Activated gamma-delta T cell treated with anti-CD3 and anti-CD28 coated beads, Interleukin-2, amount 50 U/mL, for 16 hours (primary cell): Measurements from ENCODE around the gene NECAB3.
"Not testable (repeated sequence)": the region's sequence is repeated elsewhere in the genome, so short reads cannot be mapped to it uniquely, and the experiment has no call there.

Experiments
- DNase-seq: peaks from one replicate; pipeline ENCODE4 v3.0.0-alpha.2; 2020; ENCODE audit warnings: low read depth

The NECAB3 gene

DNA sequence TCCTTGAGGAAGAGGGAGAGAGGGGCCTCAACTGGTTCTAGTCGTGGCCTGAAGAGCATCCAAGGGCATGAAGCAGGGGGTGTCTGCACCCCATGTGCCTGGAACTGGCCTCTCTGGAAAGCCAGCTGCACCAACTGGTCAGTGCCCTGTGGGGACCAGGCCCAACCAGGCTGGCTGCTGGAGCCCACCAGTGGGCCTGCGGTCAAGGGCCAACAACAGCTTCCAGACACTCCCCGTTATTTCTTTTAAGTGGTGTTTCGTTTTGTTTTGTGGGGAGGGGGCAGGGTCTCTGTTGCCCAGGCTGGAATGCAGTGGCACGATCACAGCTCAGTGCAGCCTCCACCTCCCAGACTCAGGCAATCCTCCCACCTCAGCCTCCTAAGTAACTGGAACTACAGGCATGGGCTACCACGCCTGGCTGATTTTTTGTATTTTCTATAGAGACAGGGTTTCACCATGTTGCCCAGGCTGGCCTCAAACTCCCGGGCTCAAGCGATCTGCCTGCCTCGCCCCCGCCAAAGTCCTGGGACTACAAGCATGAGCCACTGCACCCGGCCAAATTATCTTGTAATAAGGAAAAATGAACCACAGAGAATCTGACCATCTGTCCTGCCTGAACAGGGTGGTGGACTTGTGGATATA is 24.0 kb downstream of the NECAB3 start:
- no peak for DNase-seq

DNA sequence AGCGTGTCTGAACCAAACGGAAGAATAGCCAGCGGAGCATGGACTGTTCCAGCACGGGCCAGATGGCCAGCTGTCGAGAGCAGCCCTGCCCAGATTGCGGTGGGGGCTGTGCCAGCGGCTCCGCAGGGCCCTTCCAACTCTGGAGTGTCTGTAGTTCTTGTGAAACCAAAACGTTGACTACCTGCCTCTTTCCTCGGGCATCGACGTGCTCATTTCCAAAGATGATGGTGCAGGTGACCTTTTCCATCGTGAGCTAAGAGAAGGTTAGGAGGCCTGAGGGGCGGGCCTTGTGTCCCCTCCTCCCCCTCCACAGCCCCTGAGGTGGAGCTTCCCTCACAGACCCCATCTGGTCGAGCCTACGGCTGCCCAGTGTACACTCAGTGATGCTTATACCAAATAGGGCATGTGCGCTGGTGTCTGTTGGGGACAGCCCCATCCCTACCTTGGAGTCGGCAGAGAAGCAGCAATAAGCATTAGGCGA is 25.0 kb downstream of the NECAB3 start:
- no peak for DNase-seq

DNA sequence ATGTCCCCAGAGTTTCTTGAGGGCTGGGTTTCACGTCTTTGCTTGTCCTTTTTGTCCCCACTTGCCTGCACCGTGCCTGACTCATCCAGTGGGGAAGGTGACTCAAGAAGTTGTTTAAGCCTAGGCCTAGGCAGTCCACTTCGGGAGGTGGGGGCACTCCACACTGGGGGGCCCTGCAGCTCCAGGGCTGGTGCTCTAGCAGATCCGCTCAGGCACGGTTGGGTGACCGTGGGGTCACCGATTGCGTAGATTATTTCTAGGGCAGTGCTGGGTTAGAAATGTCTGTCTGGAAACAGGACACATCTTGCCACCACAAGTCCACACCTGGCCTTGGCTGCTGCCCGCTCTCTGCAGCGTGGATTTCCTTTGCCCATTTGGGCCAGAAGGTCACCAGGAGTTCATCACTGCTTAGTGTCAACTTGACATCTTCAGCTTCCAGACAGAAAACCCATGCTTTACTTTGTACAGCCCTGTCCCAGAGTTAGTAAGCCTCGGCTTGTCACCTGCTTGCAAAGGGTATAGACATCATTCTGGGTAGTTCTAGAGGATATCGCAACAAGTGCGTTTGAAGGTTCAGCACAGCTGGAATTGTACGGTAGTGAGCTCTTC is 25.7 kb downstream of the NECAB3 start:
- no peak for DNase-seq

DNA sequence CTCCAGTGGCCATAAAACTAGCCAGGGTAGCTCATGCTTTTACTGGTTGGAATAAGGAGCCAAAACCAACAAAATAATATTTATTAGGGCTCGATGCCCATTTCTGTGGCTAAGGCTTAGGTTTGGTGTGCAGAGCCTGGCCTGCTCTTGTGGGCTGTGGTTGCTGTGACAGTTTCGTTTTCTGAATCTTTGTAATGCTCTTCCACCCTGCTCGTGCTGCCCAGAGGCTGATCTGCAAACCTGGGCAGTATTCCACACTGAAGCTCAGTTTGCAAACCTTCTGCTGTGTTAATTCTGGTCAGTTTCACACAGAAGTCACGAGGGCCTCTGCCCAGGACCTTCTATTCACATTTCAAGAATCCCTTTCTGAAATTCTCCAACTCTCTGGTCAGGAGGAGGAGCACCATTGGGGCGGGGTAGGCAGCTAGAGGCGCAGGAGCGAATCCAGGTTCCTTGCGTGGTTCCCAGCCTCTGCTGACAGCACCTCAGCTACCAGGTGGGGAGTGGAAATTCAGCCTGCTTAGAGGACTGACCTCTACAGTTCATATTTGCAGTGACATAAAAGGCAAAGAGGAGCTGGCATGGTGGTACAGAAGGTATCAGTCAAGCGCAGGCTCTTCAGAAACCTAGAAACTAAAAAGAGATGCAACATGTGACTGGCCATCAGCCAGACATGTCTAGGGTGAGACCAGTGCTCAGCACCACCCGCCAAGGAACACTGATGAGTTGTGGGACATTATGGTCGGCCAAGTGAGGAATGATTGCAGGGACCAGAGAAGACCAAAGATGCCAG is 26.4 kb downstream of the NECAB3 start:
- DNase-seq: no peak

DNA sequence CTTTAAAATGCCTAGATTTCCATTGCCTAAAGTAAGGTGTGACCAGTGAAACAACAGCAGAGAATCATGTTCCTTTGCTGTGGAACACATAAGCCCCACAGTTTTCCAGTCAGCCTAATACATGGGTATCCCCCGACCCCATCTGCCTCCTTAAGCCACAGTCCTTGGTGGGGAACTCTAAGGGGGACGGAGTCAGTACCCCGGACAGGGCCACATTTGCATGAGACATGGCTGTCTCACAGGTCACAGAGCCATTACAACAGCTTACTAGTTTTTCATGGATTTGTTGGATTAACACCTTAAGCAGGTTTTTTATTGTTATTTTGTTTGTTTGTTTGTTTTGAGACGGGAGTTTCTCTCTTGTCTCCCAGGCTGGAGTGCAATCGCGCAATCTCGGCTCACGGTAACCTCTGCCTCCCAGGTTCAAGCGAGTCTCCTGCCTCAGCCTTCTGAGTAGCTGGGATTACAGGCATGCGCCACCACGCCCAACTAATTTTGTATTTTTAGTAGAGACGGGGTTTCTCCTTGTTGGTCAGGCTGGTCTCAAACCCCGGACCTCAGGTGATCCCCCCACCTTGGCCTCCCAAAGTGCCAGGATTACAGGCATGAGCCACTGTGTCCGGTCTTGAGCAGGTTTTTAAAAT is 27.1 kb downstream of the NECAB3 start:
- DNase-seq: not testable (repeated sequence)

DNA sequence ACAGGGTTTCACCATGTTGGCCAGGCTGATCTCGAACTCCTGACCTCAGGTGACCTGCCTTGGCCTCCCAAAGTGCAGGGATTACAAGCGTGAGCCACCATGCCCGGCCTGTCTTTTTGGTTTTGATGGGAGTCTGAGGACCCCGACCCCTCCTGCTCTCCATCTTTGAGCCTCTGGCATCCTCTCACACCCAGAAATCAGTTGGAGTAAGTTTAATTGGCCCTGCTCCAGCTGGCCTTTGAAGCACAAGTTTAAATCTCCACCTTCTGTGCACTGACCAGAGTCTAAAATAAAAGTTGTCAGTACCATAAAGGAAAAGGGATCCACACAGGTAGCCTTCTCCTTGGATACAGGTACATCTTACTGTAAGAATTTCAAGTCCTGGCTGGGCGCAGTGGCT is 28.0 kb downstream of the NECAB3 start:
- no peak for DNase-seq

DNA sequence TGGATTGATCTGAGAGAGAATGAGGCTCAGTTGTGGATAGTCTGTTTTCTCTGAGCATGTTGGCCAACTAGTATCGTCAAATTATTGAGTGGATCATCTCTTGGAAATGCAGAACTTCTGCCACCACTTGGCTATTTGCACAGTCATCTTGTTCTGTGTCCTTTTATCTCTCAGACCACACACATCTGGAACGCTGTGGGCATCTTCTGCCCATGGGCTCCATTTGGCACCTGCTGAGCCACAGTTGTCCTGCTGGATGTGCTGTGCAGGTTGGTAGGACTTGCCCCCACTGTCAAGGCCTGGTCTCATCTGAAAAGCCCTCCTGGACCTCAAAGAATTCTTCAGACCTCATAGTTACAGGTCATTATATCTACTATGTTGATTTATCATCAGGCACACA is 28.8 kb downstream of the NECAB3 start:
- no peak for DNase-seq

DNA sequence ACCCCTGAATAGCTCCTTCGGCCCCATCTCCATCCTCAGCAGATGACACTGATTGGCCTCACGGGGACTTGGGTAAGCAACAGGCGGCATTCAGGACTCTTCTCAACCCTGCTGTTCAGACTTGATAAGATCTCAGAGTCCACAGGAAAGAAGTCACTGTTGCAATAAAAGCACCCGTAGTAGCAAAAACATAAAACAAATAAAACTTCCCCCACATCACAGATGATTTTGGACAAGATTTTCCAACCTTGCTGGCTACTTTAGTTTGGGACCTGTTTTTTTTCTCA is 29.2 kb downstream of the NECAB3 start:
- no peak for DNase-seq

DNA sequence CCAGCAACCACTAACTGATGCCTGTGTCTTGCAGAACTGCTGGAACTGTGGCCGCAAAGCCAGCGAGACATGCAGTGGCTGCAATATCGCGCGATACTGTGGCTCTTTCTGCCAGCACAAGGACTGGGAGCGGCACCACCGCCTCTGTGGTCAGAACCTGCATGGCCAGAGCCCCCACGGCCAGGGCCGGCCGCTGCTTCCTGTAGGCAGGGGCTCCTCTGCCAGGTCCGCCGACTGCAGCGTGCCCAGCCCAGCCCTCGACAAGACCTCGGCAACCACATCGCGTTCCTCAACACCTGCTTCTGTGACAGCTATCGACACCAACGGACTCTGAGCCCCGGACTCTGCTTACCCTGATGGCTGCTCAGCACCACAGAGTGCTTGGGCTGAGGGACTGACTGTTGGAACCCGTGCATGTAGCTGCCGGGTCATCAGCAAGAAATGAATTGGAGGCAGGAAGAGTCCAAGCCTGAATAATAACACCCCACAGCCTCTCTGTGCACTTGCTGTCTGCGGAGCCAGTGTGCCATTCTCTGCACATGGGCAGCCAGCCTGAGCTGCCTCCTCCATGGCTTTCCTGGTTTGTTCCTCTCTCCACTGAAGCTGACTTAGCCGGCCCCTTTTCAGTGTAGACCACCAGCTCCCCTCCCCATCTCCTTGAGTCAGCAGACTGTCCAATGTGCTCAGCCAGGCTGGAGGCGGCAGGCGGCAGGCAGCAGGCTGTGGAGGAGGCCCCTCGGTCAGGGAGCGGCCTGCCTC is 29.7 kb downstream of the NECAB3 start:
- DNase-seq: no peak

DNA sequence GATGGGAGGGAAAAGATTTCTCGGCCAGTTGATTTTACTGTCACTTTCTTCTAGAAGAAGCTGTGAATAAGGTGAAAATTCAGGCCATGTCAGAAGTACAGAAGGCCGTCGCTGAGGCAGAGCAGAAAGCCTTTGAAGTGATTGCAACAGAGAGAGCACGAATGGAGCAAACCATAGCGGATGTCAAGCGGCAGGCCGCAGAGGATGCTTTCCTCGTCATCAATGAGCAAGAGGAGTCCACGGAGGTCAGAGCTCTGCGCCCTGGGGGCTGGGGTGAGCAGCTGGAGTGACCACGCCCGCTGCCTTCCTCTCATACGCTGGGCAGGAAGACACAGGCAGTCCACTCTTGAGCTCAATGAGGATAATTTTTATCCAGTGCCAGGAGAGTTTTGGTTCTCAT is 33.9 kb downstream of the NECAB3 start:
- no peak for DNase-seq

DNA sequence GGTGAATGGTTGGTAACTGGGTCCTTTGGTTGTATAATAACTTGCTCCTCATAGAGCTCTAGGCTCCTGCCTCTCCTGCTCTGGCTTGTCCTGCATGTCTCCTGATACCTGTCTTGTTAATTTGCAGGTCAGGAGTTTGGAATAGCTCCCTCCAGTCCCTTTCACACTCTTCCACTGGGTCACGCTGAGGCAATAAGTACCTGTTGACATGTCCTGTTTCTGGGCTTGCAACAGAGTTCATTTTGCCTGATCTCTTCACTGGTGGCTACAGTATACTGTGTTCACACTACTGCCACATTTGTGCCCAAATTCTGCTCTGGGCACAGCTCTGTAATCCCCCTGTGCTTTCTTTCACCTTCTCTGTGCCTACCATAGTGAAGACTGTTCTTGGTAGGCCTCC is 37.5 kb downstream of the NECAB3 start:
- no peak for DNase-seq

DNA sequence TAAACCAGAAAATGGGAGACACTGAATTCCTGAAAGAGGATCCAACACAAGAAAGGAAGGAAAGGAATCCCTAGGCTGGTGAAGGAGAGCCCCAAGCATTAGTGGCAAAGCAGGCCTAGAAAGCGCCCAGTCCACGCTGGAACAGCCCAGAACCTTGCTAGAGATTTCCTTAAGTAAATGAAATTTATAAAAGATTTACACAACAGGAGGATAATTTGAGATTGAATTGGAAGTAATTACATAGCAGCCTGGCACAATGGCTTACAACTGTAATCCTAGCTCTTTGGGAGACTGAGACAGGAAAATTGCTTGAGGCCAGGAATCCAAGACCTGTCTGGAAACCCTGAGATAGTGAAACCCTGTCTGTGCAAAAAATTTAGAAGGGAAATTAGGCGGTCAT is 38.9 kb downstream of the NECAB3 start:
- DNase-seq: no peak

DNA sequence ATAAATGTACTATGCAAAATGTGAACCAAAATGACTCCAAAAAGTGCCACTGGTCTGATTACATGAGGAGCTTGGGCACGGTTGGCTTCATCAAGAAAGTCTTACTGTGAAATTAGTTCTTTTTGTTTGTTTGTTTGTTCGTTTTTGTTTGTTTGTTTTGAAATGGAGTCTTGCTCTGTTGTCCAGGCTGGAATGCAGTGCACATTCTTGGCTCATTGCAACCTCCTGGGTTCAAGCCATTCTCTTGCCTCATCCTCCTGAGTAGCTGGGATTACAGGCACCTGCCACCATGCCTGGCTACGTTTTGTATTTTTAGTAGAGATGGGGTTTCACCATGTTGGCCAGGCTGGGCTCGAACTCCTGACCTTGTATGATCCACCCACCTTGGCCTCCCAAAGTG is 42.3 kb downstream of the NECAB3 start:
- DNase-seq: not testable (repeated sequence)

DNA sequence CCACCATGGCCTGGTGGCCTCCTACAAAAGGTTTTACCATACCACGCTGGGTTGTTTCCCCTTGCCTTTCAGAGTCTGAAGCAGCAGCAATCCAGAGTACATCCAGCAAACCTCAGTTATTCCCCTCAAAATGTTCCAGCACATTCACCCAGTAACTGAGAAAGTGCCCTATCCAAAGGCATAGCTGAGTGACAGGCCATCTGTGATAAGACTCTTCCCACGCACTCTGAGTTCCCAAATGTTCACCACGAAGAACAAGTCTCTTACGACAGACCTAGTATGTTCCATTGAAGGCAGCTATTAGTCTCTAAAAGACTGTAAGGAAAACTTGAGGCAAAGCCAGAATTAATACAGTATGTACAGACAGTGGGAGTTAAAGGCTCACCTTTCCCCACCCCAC is 43.7 kb downstream of the NECAB3 start:
- DNase-seq: no peak

DNA sequence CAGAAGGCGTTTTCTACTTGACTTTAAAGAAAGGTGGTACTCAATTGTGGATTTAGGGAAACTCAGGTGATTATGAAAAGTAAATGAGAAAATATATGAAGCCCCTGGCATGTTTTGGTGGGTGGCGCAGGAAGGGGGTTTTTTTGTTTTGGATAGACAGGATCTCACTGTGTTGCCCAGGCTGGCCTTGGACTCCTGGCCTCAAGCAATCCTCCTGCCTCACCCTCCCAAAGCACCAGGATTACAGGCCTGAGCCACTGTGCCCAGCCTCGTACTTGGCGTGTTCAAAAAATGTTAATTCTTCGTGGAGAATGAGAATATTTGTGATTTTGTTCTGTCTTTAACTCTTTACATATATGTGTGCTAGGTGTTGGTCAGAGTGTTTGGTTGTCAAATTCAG is 44.2 kb downstream of the NECAB3 start:
- no peak for DNase-seq

DNA sequence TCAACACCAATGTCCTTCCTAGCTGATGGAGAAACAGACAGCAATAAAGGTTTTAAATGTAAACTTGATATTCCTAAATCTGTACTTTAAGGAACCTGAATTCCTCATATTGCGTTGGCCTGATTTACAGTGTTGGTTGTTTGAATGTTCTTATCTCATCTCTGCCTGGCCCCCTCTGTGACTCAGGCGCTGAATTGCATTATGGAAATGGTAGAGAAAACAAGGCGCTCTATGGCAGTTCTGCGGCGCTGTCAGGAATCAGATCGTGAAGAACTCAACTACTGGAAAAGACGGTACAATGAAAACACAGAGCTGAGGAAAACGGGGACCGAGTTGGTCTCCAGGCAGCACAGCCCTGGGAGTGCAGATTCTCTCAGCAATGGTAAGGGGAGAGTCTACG is 44.7 kb downstream of the NECAB3 start:
- no peak for DNase-seq

DNA sequence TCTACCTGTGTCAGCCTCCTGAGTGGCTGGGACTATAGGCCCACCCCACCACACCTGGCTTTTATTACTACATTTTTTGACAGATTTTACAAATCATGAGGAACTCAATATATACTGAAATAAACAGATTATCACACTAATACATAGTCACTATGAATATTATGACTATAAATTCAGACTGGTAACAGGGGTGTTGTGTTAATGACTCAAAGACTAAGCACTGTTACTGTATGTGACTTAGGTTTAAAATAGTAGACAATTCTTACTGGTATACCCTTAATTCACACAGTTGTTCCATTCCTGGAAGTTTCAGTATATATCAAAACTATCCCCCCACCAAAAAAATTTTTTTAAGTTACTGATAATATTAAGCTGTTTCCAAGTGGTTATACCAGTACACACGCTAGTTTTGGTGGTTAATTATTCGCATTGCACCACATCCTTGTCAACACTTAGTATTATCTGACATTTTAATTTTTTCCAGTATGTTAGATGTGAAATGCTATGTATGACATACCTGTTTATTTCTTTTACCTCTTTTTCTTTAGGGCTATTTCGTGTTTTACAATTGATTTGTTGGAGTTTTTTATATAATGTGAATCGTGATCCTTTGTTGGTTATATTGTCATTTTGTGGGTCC is 46.5 kb downstream of the NECAB3 start:
- no peak for DNase-seq

DNA sequence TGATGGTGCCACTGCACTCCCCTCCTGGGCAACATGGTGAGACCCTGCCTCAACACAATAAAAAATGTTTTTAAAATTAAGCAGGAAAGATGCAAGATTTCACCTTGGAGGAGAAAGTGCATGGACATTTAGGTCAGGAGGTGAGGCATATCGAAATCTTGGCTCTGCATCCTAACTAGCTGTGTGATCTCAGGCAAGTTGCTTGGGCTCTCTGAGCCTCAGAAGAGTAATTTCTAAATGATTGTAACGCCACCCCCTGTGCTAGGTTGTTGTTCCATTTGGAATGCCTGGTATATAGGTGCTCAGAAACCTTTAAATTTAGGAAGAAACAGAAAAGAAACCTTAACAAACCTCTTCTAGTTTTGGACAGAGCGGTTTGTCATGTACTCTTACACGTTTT is 48.0 kb downstream of the NECAB3 start:
- DNase-seq: no peak

DNA sequence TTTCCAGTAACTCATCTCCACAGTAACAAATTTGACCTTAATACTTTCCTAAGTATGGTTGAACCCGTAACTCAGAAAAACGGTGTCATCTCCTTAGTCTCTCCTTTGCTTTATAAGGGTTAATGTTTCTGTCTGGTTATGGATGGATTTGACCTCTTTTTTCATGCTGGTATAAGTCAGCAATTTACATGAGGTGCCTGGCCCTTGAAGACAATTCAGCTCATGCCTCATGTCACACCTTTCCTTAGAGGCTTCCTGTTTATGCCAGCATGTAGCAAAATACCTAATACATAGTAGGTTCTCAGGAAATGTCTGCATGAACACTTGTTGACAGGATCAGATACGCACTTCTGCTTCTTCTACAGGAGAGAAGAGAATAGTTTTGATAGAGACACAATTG is 49.8 kb downstream of the NECAB3 start:
- no peak for DNase-seq

DNA sequence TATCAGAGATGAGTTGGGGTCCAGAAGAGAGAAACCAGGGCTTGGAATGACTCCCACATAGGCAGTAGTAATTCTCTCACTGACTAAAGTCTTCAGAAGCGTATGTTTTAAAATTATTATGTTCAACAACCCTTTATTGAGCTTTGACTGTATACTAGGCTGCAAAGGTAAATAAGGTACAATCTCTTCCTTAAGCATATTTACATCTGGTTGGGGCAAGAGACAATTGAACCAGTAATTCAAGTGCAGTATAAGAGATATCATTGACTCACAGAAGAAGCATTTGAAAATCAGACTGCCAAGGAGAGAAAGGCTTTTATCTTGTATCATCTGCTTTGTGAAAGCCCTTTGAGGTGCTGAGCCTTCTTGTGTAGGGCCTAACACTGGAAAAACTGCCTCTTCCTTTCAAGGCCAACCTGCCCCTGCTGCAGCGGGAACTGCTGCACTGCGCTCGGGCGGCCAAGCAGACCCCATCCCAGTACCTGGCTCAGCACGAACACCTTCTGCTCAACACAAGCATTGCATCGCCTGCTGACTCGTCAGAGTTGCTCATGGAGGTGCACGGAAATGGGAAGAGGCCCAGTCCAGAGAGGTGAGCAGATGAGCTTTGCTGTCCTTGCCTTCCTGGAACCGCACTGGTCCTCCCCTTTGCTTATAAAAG is 51.4 kb downstream of the NECAB3 start:
- no peak for DNase-seq

DNA sequence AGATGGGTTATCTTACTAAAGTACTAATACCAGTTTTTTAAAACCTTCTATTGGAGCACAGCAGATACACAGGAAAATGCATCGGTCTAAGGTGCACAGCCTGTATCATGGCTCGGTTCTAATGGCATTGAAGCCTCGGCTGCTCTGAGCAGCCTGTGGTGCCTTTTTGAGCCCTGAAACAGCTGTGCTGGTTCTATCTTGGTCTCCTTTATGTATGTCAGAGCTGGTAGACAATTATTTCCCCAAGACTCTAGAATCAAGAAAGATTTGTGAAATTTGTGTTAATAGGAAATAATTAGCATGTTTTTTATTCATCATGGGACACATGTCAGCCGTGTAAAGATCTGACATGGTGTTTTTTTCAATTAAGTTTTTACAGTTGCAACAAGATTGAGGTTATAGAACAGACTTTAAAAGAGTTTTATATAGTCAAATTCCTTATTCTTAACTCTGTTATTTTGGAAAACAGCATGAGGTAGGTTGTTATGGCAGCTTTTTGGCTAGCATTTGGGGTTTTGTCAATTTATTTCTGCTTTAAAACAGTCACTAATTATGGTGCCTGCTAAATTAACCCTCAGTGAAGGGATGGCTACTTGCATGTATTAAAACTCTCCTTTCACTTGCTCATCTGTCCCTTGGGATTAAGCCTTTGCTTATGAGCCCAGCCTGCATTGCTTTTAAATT is 52.4 kb downstream of the NECAB3 start:
- no peak for DNase-seq
